ACHN (cell line): ENCODE results near the gene PHOSPHO2.

Source experiments
- DNase-seq: peaks from one replicate; pipeline ENCODE4 v3.0.0-alpha.2; 2015
- in situ Hi-C: cut with HindIII; loops from 2 replicates; pipeline ENCODE4 v1.10.0; 2017; ENCODE audit warnings: low sequenced_read_pairs, low pct_ligation_motif_present, low pct_unique_long_range_greater_than_20kb

Gene PHOSPHO2

GRCh38 chr2:169739351-169739750 lies 45.1 kb downstream of the PHOSPHO2 start:
- in situ Hi-C loops: no loop called here
- no peak for DNase-seq

GRCh38 chr2:169743549-169743948 lies 49.3 kb downstream of the PHOSPHO2 start:
- in situ Hi-C loops: no loop called here
- DNase-seq: no peak

GRCh38 chr2:169746240-169746639 lies 52.0 kb downstream of the PHOSPHO2 start:
- no peak for DNase-seq
- in situ Hi-C loops: no loop called here

- no peak for DNase-seq
- in situ Hi-C loops: no loop called here
These were observed 54.0 kb downstream of the PHOSPHO2 start for GRCh38 chr2:169748319-169748718.
